Measurements from ENCODE around the gene TNNC1. TPM values are rescaled to one million over a fixed set of nuclear protein-coding genes. Genes with fewer than 3 reads are reported as not detected.

TNNC1 gene
- total RNA-seq, 1 experiment from 2014 or later: 5.6 TPM

DNA sequence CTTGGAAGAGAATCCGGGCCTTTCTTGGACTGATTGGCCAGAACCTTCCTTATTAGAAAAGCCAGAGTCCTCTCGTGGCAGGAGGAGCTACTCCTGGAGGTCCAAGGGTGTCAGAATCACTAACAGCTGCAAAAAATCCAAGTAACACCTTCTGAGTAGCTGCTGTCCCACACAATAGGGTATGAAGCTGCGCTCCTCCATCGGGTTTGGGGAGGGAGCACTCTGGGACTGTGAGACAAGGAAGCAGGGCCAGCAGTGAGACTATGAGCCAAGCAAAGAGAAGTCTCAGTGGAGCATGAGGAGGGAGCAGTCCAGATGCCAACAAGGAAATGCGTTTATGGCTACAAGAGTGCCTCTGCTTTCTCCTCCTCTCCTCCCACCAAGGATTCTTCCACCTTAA is 30.7 kb downstream of the TNNC1 start:
- no peak overlapping the region for H2AK5ac ChIP-seq (ENCODE audit: insufficient read length, low read length)
- H3K79me1 ChIP-seq (ENCODE audit: insufficient read depth, low read depth, low read length, poor library complexity, severe bottlenecking): no peaks in the 10 kb centered on the region
- no peaks in the 10 kb centered on the region for H3K27me3 Mint-ChIP-seq (ENCODE audit: low read depth)
- H4K91ac ChIP-seq (ENCODE audit: insufficient read length, low read depth, low read length): no peak overlapping the region
- H3K9me3 Mint-ChIP-seq: no peaks in the 10 kb centered on the region
- H3K4me1 ChIP-seq (ENCODE audit: insufficient read depth, low read length): peaks cover 3% of the 10 kb centered on the region; the same call in 1 of the 2 replicates
- no peaks in the 10 kb centered on the region for H4K20me1 ChIP-seq (ENCODE audit: control insufficient read depth, insufficient read depth, insufficient read length)
- no peak overlapping the region for H3K9ac ChIP-seq (ENCODE audit: extremely low read depth, insufficient read length, low read length)
- H2AFZ ChIP-seq (ENCODE audit: low read length): no peak overlapping the region
- no peak overlapping the region for H2BK120ac ChIP-seq (ENCODE audit: low read depth, low read length, poor library complexity, severe bottlenecking)
- H3K27ac ChIP-seq (ENCODE audit: insufficient read length, low read depth, low read length): no peak overlapping the region
- no peak overlapping the region for H4K5ac ChIP-seq (ENCODE audit: insufficient read length, low read depth, low read length)
- no peak overlapping the region for H2BK15ac ChIP-seq (ENCODE audit: low read depth, low read length)
- no peak overlapping the region for H2BK12ac ChIP-seq (ENCODE audit: insufficient read length, low read depth, low read length)
- DNase-seq: no peak
- no peak overlapping the region for H4K8ac ChIP-seq (replicated peaks; ENCODE audit: insufficient read length, low read depth, low read length)
- no peaks in the 10 kb centered on the region for H3K27me3 ChIP-seq (ENCODE audit: insufficient read depth, low read length)
- no peak overlapping the region for H2BK20ac ChIP-seq (ENCODE audit: low read depth, low read length, poor library complexity, severe bottlenecking)
- no peak overlapping the region for H2BK5ac ChIP-seq (ENCODE audit: insufficient read length, low read length)
- H3K27ac Mint-ChIP-seq: no peak overlapping the region
- TF ChIP-seq, protein P1, sequence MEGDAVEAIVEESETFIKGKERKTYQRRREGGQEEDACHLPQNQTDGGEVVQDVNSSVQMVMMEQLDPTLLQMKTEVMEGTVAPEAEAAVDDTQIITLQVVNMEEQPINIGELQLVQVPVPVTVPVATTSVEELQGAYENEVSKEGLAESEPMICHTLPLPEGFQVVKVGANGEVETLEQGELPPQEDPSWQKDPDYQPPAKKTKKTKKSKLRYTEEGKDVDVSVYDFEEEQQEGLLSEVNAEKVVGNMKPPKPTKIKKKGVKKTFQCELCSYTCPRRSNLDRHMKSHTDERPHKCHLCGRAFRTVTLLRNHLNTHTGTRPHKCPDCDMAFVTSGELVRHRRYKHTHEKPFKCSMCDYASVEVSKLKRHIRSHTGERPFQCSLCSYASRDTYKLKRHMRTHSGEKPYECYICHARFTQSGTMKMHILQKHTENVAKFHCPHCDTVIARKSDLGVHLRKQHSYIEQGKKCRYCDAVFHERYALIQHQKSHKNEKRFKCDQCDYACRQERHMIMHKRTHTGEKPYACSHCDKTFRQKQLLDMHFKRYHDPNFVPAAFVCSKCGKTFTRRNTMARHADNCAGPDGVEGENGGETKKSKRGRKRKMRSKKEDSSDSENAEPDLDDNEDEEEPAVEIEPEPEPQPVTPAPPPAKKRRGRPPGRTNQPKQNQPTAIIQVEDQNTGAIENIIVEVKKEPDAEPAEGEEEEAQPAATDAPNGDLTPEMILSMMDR (conservative IDR thresholded peaks at IDR 0.05): no peak
- H3K9me3 ChIP-seq (ENCODE audit: control insufficient read depth, low read depth, low read length): no peaks in the 10 kb centered on the region
- H3K4me3 Mint-ChIP-seq: no peak overlapping the region
- no CpG with 5 or more reads among the region's 5 CpGs for WGBS (ENCODE audit: extremely low coverage, insufficient read length, low lambda C conversion rate)
- no peak overlapping the region for H3K18ac ChIP-seq (ENCODE audit: insufficient read length, low read depth, low read length)
- peaks cover 15 to 16% of the 10 kb centered on the region in 2 experiments for H3K4me1 Mint-ChIP-seq
- no peak overlapping the region; the same call in 1 of the 2 replicates for H3K14ac ChIP-seq (ENCODE audit: insufficient read depth, low read length)
- H3K23ac ChIP-seq (ENCODE audit: insufficient read length, low read depth, low read length): no peak overlapping the region
- no peak overlapping the region for H3K56ac ChIP-seq (ENCODE audit: insufficient read length, low read depth, low read length)
- no peak overlapping the region for H3K4me2 ChIP-seq (ENCODE audit: insufficient read depth, insufficient read length, low read length)
- no peak overlapping the region for H3K4ac ChIP-seq (ENCODE audit: low read depth, low read length)
- no peaks in the 10 kb centered on the region for H3K23me2 ChIP-seq (ENCODE audit: insufficient read length, low read depth, low read length, poor library complexity, severe bottlenecking)
- no peak overlapping the region for H3T11ph ChIP-seq (ENCODE audit: low read length)
- no peaks in the 10 kb centered on the region for H3K79me2 ChIP-seq (ENCODE audit: insufficient read depth, low read length)
- H3K36me3 Mint-ChIP-seq (ENCODE audit: insufficient read depth in 1 of 3, low read depth in 3 of 3): no peaks in the 10 kb centered on the region
